SK-N-SH (cell line): ENCODE data around the gene TTC3. TPM values are rescaled to one million over a fixed set of nuclear protein-coding genes. Genes with fewer than 3 reads are reported as not detected.

Source experiments
- CTCF ChIA-PET: fragments of 300-600, 350-600 bp; formaldehyde crosslinking; extraction: SDS; loops from one replicate; lab custom pipeline; 2021; lab: Yijun Ruan, JAX
- POLR2A ChIA-PET: fragments of 350-600 bp; sonication (Branson Sonifier 250); formaldehyde crosslinking; extraction: SDS; loops from one replicate; lab custom pipeline; 2020; ENCODE audit warnings: antibody characterized with exemption, inconsistent platforms; lab: Yijun Ruan, JAX
- DNase-seq: peaks from one replicate; pipeline ENCODE4 v3.0.0; 2012
- H2AFZ ChIP-seq: fragments of 200-600 bp; sonication (generic); 2 replicates; pipeline ENCODE4 v1.8.1; 2016; ENCODE audit warnings: antibody characterized with exemption, mild to moderate bottlenecking, low read depth
- H3F3A ChIP-seq: fragments of 200-600 bp; sonication (generic); replicated peaks from 2 replicates; pipeline ENCODE3; 2016; ENCODE audit warnings: antibody characterized with exemption, mild to moderate bottlenecking; ENCODE audit not compliant: insufficient read depth
- H3K27ac ChIP-seq, 2 experiments: fragments of 200-500 bp in 1 of 2; fragments of 200-600 bp in 1 of 2; sonication (Bioruptor generic) in 1 of 2; sonication (generic), shearing (Covaris generic) in 1 of 2; 2 replicates each; pipeline versions ENCODE4 v1.5.1 to v1.6.1; 2014 to 2016; ENCODE audit warnings: low read depth in 2 of 2, inconsistent platforms in 1 of 2, low read length in 1 of 2, mild to moderate bottlenecking in 1 of 2, mixed read lengths in 1 of 2
- H3K27me3 ChIP-seq: fragments of 200-600 bp; sonication (generic), shearing (Covaris generic); 2 replicates; pipeline ENCODE4 v1.6.1; 2016; ENCODE audit warnings: mixed run types; ENCODE audit not compliant: insufficient read depth
- H3K36me3 ChIP-seq, 2 experiments: fragments of 200-500 bp in 1 of 2; fragments of 200-600 bp in 1 of 2; sonication (Bioruptor generic) in 1 of 2; sonication (generic) in 1 of 2; replicated peaks in 1 of 2; 2 replicates each; pipeline versions ENCODE3 to v1.5.1; 2014 to 2016; ENCODE audit warnings: low read length in 1 of 2, mild to moderate bottlenecking in 1 of 2; ENCODE audit not compliant: insufficient read depth in 2 of 2, control insufficient read depth in 1 of 2
- H3K4me1 ChIP-seq, 2 experiments: fragments of 200-500 bp in 1 of 2; fragments of 200-600 bp in 1 of 2; sonication (Bioruptor generic) in 1 of 2; sonication (generic), shearing (Covaris generic) in 1 of 2; 2 replicates each; pipeline versions ENCODE4 v1.5.1 to v1.6.1; 2014 to 2016; ENCODE audit warnings: low read depth in 1 of 2, low read length in 1 of 2, mixed run types in 1 of 2; ENCODE audit not compliant: insufficient read depth in 2 of 2, control insufficient read depth in 1 of 2
- H3K4me2 ChIP-seq: fragments of 200-600 bp; sonication (generic), shearing (Covaris generic); 2 replicates; pipeline ENCODE4 v1.6.1; 2017; ENCODE audit warnings: mixed run types
- H3K4me3 ChIP-seq, 2 experiments: fragments of 200-500 bp in 1 of 2; fragments of 200-600 bp in 1 of 2; sonication (Bioruptor generic) in 1 of 2; sonication (generic), shearing (Covaris generic) in 1 of 2; 2 replicates each; pipeline versions ENCODE4 v1.5.1 to v1.8.1; 2014 to 2016; ENCODE audit warnings: low read depth in 2 of 2, inconsistent platforms in 1 of 2, low read length in 1 of 2, mild to moderate bottlenecking in 1 of 2, mixed read lengths in 1 of 2, moderate library complexity in 1 of 2
- H3K79me2 ChIP-seq: fragments of 200-600 bp; sonication (generic); 2 replicates; pipeline ENCODE4 v1.8.1; 2017; ENCODE audit warnings: mild to moderate bottlenecking; ENCODE audit not compliant: insufficient read depth
- H3K9ac ChIP-seq: fragments of 200-600 bp; sonication (generic); 2 replicates; pipeline ENCODE4 v1.6.1; 2017; ENCODE audit warnings: mixed run types
- H3K9me2 ChIP-seq: fragments of 200-600 bp; sonication (generic); 2 replicates; pipeline ENCODE4 v1.6.1; 2017; ENCODE audit warnings: mixed run types
- H3K9me3 ChIP-seq: fragments of 200-600 bp; sonication (generic); 2 replicates; pipeline ENCODE4 v1.6.1; 2017; ENCODE audit warnings: mixed run types, mild to moderate bottlenecking, moderate library complexity
- H4K20me1 ChIP-seq: fragments of 200-600 bp; sonication (generic); 2 replicates; pipeline ENCODE4 v1.6.1; 2017; ENCODE audit warnings: mild to moderate bottlenecking, mixed run types; ENCODE audit not compliant: insufficient read depth
- ELF1 ChIP-seq: IDR thresholded peaks from 2 replicates; pipeline ENCODE4 v1.4.0; 2012
- FOSL2 ChIP-seq: IDR thresholded peaks from 2 replicates; pipeline ENCODE4 v1.4.0; 2012; ENCODE audit warnings: low read depth, mild to moderate bottlenecking, moderate library complexity, borderline replicate concordance
- POLR2AphosphoS5 ChIP-seq: IDR thresholded peaks from 2 replicates; pipeline ENCODE4 v1.6.1; 2012; ENCODE audit warnings: low read depth, low read length
- REST ChIP-seq: IDR thresholded peaks from 2 replicates; pipeline ENCODE4 v1.6.1; 2012; ENCODE audit warnings: mild to moderate bottlenecking, low read depth, low read length, moderate library complexity
- RFX5 ChIP-seq: IDR thresholded peaks from 2 replicates; pipeline ENCODE4 v1.6.1; 2012; ENCODE audit warnings: mild to moderate bottlenecking, improper control_type of control experiment, low read length
- USF2 ChIP-seq: fragments of 150-350 bp; IDR thresholded peaks from 2 replicates; pipeline ENCODE4 v1.6.1; 2017; ENCODE audit warnings: antibody characterized with exemption, low read length, low read depth, borderline replicate concordance
- WGBS: methylation state at CpG from one replicate; pipeline ENCODE4 v1.1.6; 2017; ENCODE audit warnings: low lambda C conversion rate; 5-methylcytosine and 5-hydroxymethylcytosine counted together
- polyA plus RNA-seq, 3 experiments: library from polyadenylated mRNA; depleted of rRNA; stranded (reverse); fragments of >200 nt; gene quantifications; 2 replicates each; pipeline ENCODE4 v1.2.3, GENCODE V29; 2012
- TF ChIP-seq, protein P1 (sequence below): IDR thresholded peaks from 2 replicates; pipeline ENCODE4 v1.4.0; 2012; ENCODE audit warnings: low read depth, borderline replicate concordance
- TF ChIP-seq, protein P2 (sequence below): IDR thresholded peaks from 2 replicates; pipeline ENCODE4 v1.4.0; 2012; ENCODE audit warnings: low read depth, borderline replicate concordance

The TTC3 gene
- polyA plus RNA-seq, 1 of the 3 experiments (the other 2 are of a cell fraction) = 35.7 TPM

- no peaks in the 10 kb centered on the region; the same call in 1 of the 2 replicates for H3K79me2 ChIP-seq
- ChIA-PET CTCF (interaction anchor here (0.5 to 0.7 kb wide), 2 partner anchors 11 to 146 kb away, joined by 3 read pairs; no protein-coding TSS in a partner anchor), POLR2A (no interaction called here)
- H4K20me1 ChIP-seq = no peaks in the 10 kb centered on the region
- H3F3A ChIP-seq = no peaks in the 10 kb centered on the region
- no peaks in the 10 kb centered on the region for H3K9me3 ChIP-seq
- no peaks in the 10 kb centered on the region for H3K27me3 ChIP-seq
- no peaks in the 10 kb centered on the region; a peak in 1 of 4 replicates for H3K4me1 ChIP-seq
- no peak overlapping the region for H3K4me3 ChIP-seq
- H3K9ac ChIP-seq = no peak overlapping the region
- no peak for TF ChIP-seq USF2
- TF ChIP-seq, protein P1, sequence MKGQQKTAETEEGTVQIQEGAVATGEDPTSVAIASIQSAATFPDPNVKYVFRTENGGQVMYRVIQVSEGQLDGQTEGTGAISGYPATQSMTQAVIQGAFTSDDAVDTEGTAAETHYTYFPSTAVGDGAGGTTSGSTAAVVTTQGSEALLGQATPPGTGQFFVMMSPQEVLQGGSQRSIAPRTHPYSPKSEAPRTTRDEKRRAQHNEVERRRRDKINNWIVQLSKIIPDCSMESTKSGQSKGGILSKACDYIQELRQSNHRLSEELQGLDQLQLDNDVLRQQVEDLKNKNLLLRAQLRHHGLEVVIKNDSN = no peak
- TF ChIP-seq POLR2AphosphoS5 = no peak
- no peak for DNase-seq
- no peak overlapping the region for H3K4me2 ChIP-seq
- no peak overlapping the region for H2AFZ ChIP-seq
- no peak overlapping the region for H3K27ac ChIP-seq
- peaks cover 62 to 70% of the 10 kb centered on the region in 2 experiments for H3K36me3 ChIP-seq
- H3K9me2 ChIP-seq = no peaks in the 10 kb centered on the region
- 95% methylated on average over 6 of the region's 6 CpGs for WGBS
Observed at GRCh38 chr21:37193676-37194075, 120.6 kb downstream of the TTC3 start.

DNA sequence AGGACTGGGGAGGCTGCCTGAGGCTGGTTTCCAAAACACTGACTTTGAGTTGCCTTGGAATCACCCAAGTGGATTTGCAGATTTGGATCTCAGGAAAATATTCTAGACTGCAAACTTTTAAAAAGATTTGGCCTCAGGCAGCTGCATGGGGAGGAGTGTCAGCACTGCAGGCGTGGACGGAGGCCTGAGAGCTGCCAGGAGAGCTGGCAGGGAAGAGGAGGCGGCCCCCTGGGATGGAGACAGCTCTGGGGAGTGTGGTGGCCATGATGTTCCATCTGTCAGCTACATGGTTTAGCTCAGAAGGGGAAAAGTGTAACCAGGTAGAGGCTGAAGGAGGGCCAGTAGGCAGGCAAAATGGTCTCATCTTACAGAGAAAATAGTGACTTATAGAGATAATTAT lies 122.0 kb downstream of the TTC3 start:
- H3K4me2 ChIP-seq = no peak overlapping the region
- WGBS = 100% methylated on average over 3 of the region's 3 CpGs
- no peaks in the 10 kb centered on the region for H3K9me3 ChIP-seq
- ChIA-PET POLR2A (no interaction called here), CTCF (no interaction called here)
- no peaks in the 10 kb centered on the region for H3K27me3 ChIP-seq
- H3K36me3 ChIP-seq = peaks cover 70 to 74% of the 10 kb centered on the region in 2 experiments
- H2AFZ ChIP-seq = no peak overlapping the region
- H4K20me1 ChIP-seq = no peaks in the 10 kb centered on the region
- no peaks in the 10 kb centered on the region; a peak in 1 of 4 replicates for H3K4me1 ChIP-seq
- no peaks in the 10 kb centered on the region for H3K9me2 ChIP-seq
- TF ChIP-seq, protein P2, sequence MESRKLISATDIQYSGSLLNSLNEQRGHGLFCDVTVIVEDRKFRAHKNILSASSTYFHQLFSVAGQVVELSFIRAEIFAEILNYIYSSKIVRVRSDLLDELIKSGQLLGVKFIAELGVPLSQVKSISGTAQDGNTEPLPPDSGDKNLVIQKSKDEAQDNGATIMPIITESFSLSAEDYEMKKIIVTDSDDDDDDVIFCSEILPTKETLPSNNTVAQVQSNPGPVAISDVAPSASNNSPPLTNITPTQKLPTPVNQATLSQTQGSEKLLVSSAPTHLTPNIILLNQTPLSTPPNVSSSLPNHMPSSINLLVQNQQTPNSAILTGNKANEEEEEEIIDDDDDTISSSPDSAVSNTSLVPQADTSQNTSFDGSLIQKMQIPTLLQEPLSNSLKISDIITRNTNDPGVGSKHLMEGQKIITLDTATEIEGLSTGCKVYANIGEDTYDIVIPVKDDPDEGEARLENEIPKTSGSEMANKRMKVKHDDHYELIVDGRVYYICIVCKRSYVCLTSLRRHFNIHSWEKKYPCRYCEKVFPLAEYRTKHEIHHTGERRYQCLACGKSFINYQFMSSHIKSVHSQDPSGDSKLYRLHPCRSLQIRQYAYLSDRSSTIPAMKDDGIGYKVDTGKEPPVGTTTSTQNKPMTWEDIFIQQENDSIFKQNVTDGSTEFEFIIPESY = no peak
- TF ChIP-seq FOSL2 (no peak), ELF1 (no peak), REST (no peak), RFX5 (no peak)
- H3K4me3 ChIP-seq = no peak overlapping the region
- H3K27ac ChIP-seq = no peak overlapping the region
- no peaks in the 10 kb centered on the region for H3F3A ChIP-seq
- H3K9ac ChIP-seq = no peak overlapping the region
- no peak for DNase-seq
- no peaks in the 10 kb centered on the region; the same call in 1 of the 2 replicates for H3K79me2 ChIP-seq
